ENCODE measurements around the gene RET. TPM values are rescaled to one million over a fixed set of nuclear protein-coding genes. Genes with fewer than 3 reads are reported as not detected.

Gene RET
- total RNA-seq: not detected

GRCh38 chr10:43076876-43077420 is at the start of gene RET:
Gene RET, plus strand, starts transcription at chr10:43077069. Its CDS starts 190 bp downstream, at chr10:43077259.
- DNase-seq: no peak

GRCh38 chr10:43027331-43027955 is 49.4 kb upstream of the RET start:
- DNase-seq: no peak

GRCh38 chr10:43028143-43028542 is 48.7 kb upstream of the RET start:
- no peak for DNase-seq

GRCh38 chr10:43029043-43029442 is 47.8 kb upstream of the RET start:
- DNase-seq: no peak

GRCh38 chr10:43032613-43033012 is 44.3 kb upstream of the RET start:
- DNase-seq: no peak

GRCh38 chr10:43035800-43036199 is 41.1 kb upstream of the RET start:
- DNase-seq: no peak

GRCh38 chr10:43036481-43037428 is 40.1 kb upstream of the RET start:
- no peak for DNase-seq

- no peak for DNase-seq
Observed at GRCh38 chr10:43037440-43037839, 39.4 kb upstream of the RET start.

GRCh38 chr10:43037942-43038782 is 38.7 kb upstream of the RET start:
- DNase-seq: no peak

GRCh38 chr10:43038783-43039623 is 37.9 kb upstream of the RET start:
- DNase-seq: no peak

- no peak for DNase-seq
Observed at GRCh38 chr10:43039624-43040481, 37.0 kb upstream of the RET start.

- no peak for DNase-seq
Observed at GRCh38 chr10:43040482-43041256, 36.2 kb upstream of the RET start.

- no peak for DNase-seq
Observed at GRCh38 chr10:43041422-43042342, 35.2 kb upstream of the RET start.

- DNase-seq: no peak
Observed at GRCh38 chr10:43042503-43043341, 34.1 kb upstream of the RET start.

GRCh38 chr10:43043342-43043772 is 33.5 kb upstream of the RET start:
- DNase-seq: no peak

GRCh38 chr10:43043773-43044447 is 33.0 kb upstream of the RET start:
- no peak for DNase-seq

- no peak for DNase-seq
Observed at GRCh38 chr10:43044448-43044921, 32.4 kb upstream of the RET start.
